ENCODE results near the gene APOA4. TPM values are rescaled to one million over a fixed set of nuclear protein-coding genes. Genes with fewer than 3 reads are reported as not detected.

The APOA4 gene
- total RNA-seq, 1 donor from 2014 or later = not detected

DNA sequence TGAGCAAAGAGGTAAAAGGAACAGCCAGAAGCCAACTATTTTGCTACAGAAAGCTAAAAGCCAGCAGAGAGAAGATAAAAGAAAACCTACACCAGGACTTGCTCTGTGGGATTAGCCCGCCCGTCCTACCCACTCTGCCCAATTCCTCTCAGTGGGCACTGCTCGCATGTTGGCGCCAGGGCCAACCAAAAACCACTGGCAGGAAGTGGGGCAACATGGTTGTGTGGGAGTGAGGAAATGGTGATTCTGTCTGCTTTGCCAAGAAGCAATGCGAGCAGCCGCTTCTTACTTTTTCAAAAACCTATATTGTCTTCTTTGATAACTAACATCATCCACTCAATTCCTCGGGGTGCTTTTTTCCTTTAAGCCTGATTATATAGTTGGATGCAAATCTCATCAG is 28.5 kb upstream of the APOA4 start:
- DNase-seq (ENCODE audit: low spot score) = no peak
- no peak overlapping the region for H3K4me3 Mint-ChIP-seq (ENCODE audit: unreplicated experiment)
- no peaks in the 10 kb centered on the region for H3K27me3 Mint-ChIP-seq (ENCODE audit: low read depth)
- TF ChIP-seq, protein P1, sequence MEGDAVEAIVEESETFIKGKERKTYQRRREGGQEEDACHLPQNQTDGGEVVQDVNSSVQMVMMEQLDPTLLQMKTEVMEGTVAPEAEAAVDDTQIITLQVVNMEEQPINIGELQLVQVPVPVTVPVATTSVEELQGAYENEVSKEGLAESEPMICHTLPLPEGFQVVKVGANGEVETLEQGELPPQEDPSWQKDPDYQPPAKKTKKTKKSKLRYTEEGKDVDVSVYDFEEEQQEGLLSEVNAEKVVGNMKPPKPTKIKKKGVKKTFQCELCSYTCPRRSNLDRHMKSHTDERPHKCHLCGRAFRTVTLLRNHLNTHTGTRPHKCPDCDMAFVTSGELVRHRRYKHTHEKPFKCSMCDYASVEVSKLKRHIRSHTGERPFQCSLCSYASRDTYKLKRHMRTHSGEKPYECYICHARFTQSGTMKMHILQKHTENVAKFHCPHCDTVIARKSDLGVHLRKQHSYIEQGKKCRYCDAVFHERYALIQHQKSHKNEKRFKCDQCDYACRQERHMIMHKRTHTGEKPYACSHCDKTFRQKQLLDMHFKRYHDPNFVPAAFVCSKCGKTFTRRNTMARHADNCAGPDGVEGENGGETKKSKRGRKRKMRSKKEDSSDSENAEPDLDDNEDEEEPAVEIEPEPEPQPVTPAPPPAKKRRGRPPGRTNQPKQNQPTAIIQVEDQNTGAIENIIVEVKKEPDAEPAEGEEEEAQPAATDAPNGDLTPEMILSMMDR (IDR thresholded peaks at IDR 0.05) = no peak
- peaks cover 8% of the 10 kb centered on the region for H3K4me1 Mint-ChIP-seq (ENCODE audit: low read depth)
- H3K27ac Mint-ChIP-seq (ENCODE audit: unreplicated experiment) = no peak overlapping the region
- H3K36me3 Mint-ChIP-seq (ENCODE audit: low read depth) = peaks cover 15% of the 10 kb centered on the region
- no peaks in the 10 kb centered on the region for H3K9me3 Mint-ChIP-seq (ENCODE audit: low read depth)

DNA sequence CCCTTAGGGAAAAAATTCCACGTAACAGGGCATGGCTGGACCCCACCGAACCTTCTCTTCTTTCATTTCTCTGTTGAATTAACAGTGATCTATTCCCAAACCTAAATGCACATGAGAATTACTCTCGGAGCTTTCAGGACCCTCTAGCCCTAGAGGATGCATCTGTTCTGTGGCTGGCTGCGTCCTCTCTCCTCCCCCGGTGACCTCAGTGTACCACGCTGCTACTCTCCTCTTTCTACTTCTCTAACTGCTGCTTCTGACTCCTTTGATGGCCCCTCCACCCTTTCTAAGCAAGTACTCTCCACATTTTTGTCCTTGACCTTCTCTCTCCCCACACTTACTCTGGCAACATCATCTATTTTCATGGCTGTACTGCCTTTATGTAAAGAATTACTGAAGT is 26.4 kb upstream of the APOA4 start:
- no peak overlapping the region for H3K4me3 Mint-ChIP-seq (ENCODE audit: unreplicated experiment)
- peaks cover 29% of the 10 kb centered on the region for H3K36me3 Mint-ChIP-seq (ENCODE audit: low read depth)
- H3K9me3 Mint-ChIP-seq (ENCODE audit: low read depth) = no peaks in the 10 kb centered on the region
- no peak for DNase-seq (ENCODE audit: low spot score)
- H3K27me3 Mint-ChIP-seq (ENCODE audit: low read depth) = no peaks in the 10 kb centered on the region
- no peak overlapping the region for H3K27ac Mint-ChIP-seq (ENCODE audit: unreplicated experiment)
- H3K4me1 Mint-ChIP-seq (ENCODE audit: low read depth) = peaks cover 8% of the 10 kb centered on the region
- TF ChIP-seq, protein P1 (IDR thresholded peaks at IDR 0.05) = no peak

GRCh38 chr11:116849060-116849459 is 26.0 kb upstream of the APOA4 start:
- DNase-seq (ENCODE audit: low spot score) = no peak
- no peaks in the 10 kb centered on the region for H3K27me3 Mint-ChIP-seq (ENCODE audit: low read depth)
- peaks cover 8% of the 10 kb centered on the region for H3K4me1 Mint-ChIP-seq (ENCODE audit: low read depth)
- TF ChIP-seq, protein P1 (IDR thresholded peaks at IDR 0.05) = no peak
- H3K27ac Mint-ChIP-seq (ENCODE audit: unreplicated experiment) = no peak overlapping the region
- H3K4me3 Mint-ChIP-seq (ENCODE audit: unreplicated experiment) = no peak overlapping the region
- peaks cover 29% of the 10 kb centered on the region for H3K36me3 Mint-ChIP-seq (ENCODE audit: low read depth)
- no peaks in the 10 kb centered on the region for H3K9me3 Mint-ChIP-seq (ENCODE audit: low read depth)

DNA sequence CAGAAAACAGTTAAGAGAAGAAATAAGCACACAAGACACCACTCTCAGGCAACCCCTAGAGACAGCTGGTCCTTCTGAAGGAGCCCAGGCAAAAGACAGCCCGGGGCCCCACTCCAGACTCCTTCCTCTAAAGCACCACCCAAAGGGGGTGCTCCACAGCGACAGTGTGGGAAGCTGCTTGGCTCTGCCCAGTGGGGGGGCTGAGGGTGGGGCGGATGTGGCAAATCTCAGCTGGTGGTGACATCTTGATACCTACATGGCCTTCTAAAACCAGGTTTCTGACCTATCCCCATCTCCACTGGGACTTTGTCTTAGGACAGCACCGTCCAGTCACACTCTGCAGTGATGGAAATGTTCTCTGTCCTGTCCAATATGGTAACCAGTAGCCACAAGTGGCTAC is 24.5 kb upstream of the APOA4 start:
- Mint-ChIP-seq H3K9me3 (ENCODE audit: low read depth) (no peaks in the 10 kb centered on the region), H3K27me3 (ENCODE audit: low read depth) (no peaks in the 10 kb centered on the region), H3K4me3 (ENCODE audit: unreplicated experiment) (no peak overlapping the region), H3K4me1 (ENCODE audit: low read depth) (no peaks in the 10 kb centered on the region), H3K36me3 (ENCODE audit: low read depth) (peaks cover 33% of the 10 kb centered on the region), H3K27ac (ENCODE audit: unreplicated experiment) (no peak overlapping the region)
- TF ChIP-seq, protein P1 (IDR thresholded peaks at IDR 0.05) = no peak
- no peak for DNase-seq (ENCODE audit: low spot score)

- DNase-seq (ENCODE audit: low spot score) = no peak
- no peak overlapping the region for H3K27ac Mint-ChIP-seq (ENCODE audit: unreplicated experiment)
- H3K4me3 Mint-ChIP-seq (ENCODE audit: unreplicated experiment) = no peak overlapping the region
- H3K36me3 Mint-ChIP-seq (ENCODE audit: low read depth) = peaks cover 32% of the 10 kb centered on the region
- H3K27me3 Mint-ChIP-seq (ENCODE audit: low read depth) = no peaks in the 10 kb centered on the region
- H3K9me3 Mint-ChIP-seq (ENCODE audit: low read depth) = no peaks in the 10 kb centered on the region
- TF ChIP-seq, protein P1 (IDR thresholded peaks at IDR 0.05) = no peak
- no peaks in the 10 kb centered on the region for H3K4me1 Mint-ChIP-seq (ENCODE audit: low read depth)
These were observed 21.6 kb upstream of the APOA4 start for GRCh38 chr11:116844722-116845121.
